B cell (primary cell): Measurements from ENCODE around the gene DISP3. TPM values are rescaled to one million over a fixed set of nuclear protein-coding genes. Genes with fewer than 3 reads are reported as not detected.

ENCODE experiments used
- ATAC-seq: fragments of 200-7000 bp; cut with Tn5 transposase; one replicate; pipeline ENCODE4 v1.10.0; 2021; ENCODE audit warnings: low read depth, mild to moderate bottlenecking, moderate number of reproducible peaks, moderate library complexity
- CTCF ChIA-PET: fragments of 350-600 bp; sonication (Branson Sonifier 250); formaldehyde crosslinking; loops from one replicate; lab custom pipeline; 2021; ENCODE audit warnings: antibody characterized with exemption, inconsistent platforms; lab: Charles Lee
- POLR2A ChIA-PET: fragments of 350-600 bp; sonication (Branson Sonifier 250); formaldehyde crosslinking; loops from one replicate; lab custom pipeline; 2021; ENCODE audit warnings: antibody characterized with exemption; lab: Charles Lee
- DNase-seq: peaks from one replicate; pipeline ENCODE4 v3.0.0; 2013
- H2AFZ ChIP-seq: 2 replicates; pipeline ENCODE4 v1.6.1; 2012; ENCODE audit warnings: mild to moderate bottlenecking, low read depth, low read length; ENCODE audit not compliant: insufficient read depth, poor library complexity, severe bottlenecking
- H3K27ac ChIP-seq, 2 donors: 1 replicate in 1 of 2; 2 replicates in 1 of 2; pipeline ENCODE4 v1.5.1; 2012 to 2013; ENCODE audit warnings: low read length in 2 of 2, mild to moderate bottlenecking in 2 of 2, moderate library complexity in 1 of 2
- H3K27me3 ChIP-seq, 4 experiments: fragments of 200-600 bp in 1 of 4; sonication (generic) in 1 of 4; replicated peaks in 1 of 4; 1 replicate in 2 of 4; 2 replicates in 2 of 4; pipeline versions ENCODE4 v1.6.1 to v1.7.0; 2013 to 2016; ENCODE audit warnings: low read length in 3 of 4, mild to moderate bottlenecking in 2 of 4, mixed read lengths in 1 of 4, moderate library complexity in 1 of 4; ENCODE audit not compliant: insufficient read depth in 4 of 4, control insufficient read depth in 3 of 4; ENCODE audit errors: control extremely low read depth in 1 of 4
- H3K36me3 ChIP-seq, 2 experiments: replicated peaks in 1 of 2; 1 replicate in 1 of 2; 2 replicates in 1 of 2; pipeline versions ENCODE4 v1.6.1 to v1.7.1; 2013; ENCODE audit warnings: low read length in 1 of 2; ENCODE audit not compliant: insufficient read depth in 2 of 2, control insufficient read depth in 1 of 2; ENCODE audit errors: control extremely low read depth in 1 of 2, extremely low read depth in 1 of 2
- H3K4me1 ChIP-seq, 2 donors: fragments of 200-600 bp in 1 of 2; sonication (generic) in 1 of 2; 1 replicate in 1 of 2; 2 replicates in 1 of 2; pipeline versions ENCODE4 v1.5.1 to v1.6.1; 2013 to 2017; ENCODE audit warnings: low read length in 2 of 2; ENCODE audit not compliant: control insufficient read depth in 2 of 2, insufficient read depth in 2 of 2
- H3K4me2 ChIP-seq: replicated peaks from 2 replicates; pipeline ENCODE3; 2012; ENCODE audit warnings: mild to moderate bottlenecking, low read depth, low read length; ENCODE audit not compliant: poor library complexity, severe bottlenecking
- H3K4me3 ChIP-seq, 5 experiments: fragments of 200-600 bp in 1 of 5; sonication (generic) in 1 of 5; 1 replicate in 3 of 5; 2 replicates in 2 of 5; pipeline versions ENCODE4 v1.5.1 to v1.7.0; 2011 to 2016; ENCODE audit warnings: low read length in 4 of 5, mild to moderate bottlenecking in 4 of 5, low read depth in 2 of 5, control low read depth in 1 of 5, moderate library complexity in 1 of 5; ENCODE audit not compliant: insufficient read depth in 1 of 5; ENCODE audit errors: control extremely low read depth in 1 of 5, extremely low read depth in 1 of 5
- H3K79me2 ChIP-seq: fragments of 200-600 bp; sonication (generic); one replicate; pipeline ENCODE4 v1.6.0; 2016; ENCODE audit warnings: low read length; ENCODE audit not compliant: control insufficient read depth, insufficient read depth
- H3K9ac ChIP-seq: fragments of 200-600 bp; sonication (generic); 2 replicates; pipeline ENCODE4 v1.6.1; 2017; ENCODE audit warnings: mild to moderate bottlenecking, low read length, moderate library complexity
- H3K9me3 ChIP-seq, 3 donors: one replicate each; pipeline versions ENCODE4 v1.6.1 to v1.7.1; 2013; ENCODE audit warnings: low read length in 2 of 3; ENCODE audit not compliant: control insufficient read depth in 2 of 3, insufficient read depth in 1 of 3; ENCODE audit errors: control extremely low read depth in 1 of 3
- H4K20me1 ChIP-seq: 2 replicates; pipeline ENCODE4 v1.6.0; 2012; ENCODE audit warnings: mild to moderate bottlenecking, low read length; ENCODE audit not compliant: insufficient read depth, control insufficient read depth, poor library complexity, severe bottlenecking
- H3K27ac Mint-ChIP-seq: one replicate; pipeline ENCODE4 v1.8.0; 2021; ENCODE audit warnings: mixed read lengths
- H3K27me3 Mint-ChIP-seq: one replicate; pipeline ENCODE4 v1.8.0; 2021; ENCODE audit warnings: mixed read lengths
- H3K4me1 Mint-ChIP-seq: one replicate; pipeline ENCODE4 v1.8.0; 2021; ENCODE audit warnings: mixed read lengths
- H3K4me3 Mint-ChIP-seq: one replicate; pipeline ENCODE4 v1.8.0; 2021; ENCODE audit warnings: mixed read lengths
- H3K9me3 Mint-ChIP-seq: one replicate; pipeline ENCODE4 v1.8.0; 2022; ENCODE audit warnings: mixed read lengths; ENCODE audit not compliant: insufficient read depth
- CTCF ChIP-seq: fragments of 200-600 bp; IDR thresholded peaks from one replicate; pipeline ENCODE4 v1.8.0; 2022; ENCODE audit warnings: antibody characterized with exemption, mild to moderate bottlenecking
- EZH2 ChIP-seq: IDR thresholded peaks from 2 replicates; pipeline ENCODE4 v1.6.1; 2012; ENCODE audit warnings: borderline replicate concordance, low read depth, mild to moderate bottlenecking, moderate library complexity, low read length; ENCODE audit not compliant: insufficient read depth, poor library complexity, severe bottlenecking
- WGBS: methylation state at CpG from one replicate; pipeline ENCODE4 v1.1.5; 2013; ENCODE audit warnings: missing lambda C conversion rate; ENCODE audit not compliant: insufficient coverage; 5-methylcytosine and 5-hydroxymethylcytosine counted together
- intact Hi-C: fragments of 100-400 bp; cut with micrococcal nuclease; formaldehyde crosslinking; loops from one replicate; pipeline ENCODE4 v1.10.0; 2022
- polyA plus RNA-seq: library from polyadenylated mRNA; depleted of rRNA; stranded (reverse); fragments of >200 nt; gene quantifications from 2 replicates; pipeline ENCODE4 v1.2.3, GENCODE V29; 2012
- total RNA-seq, 2 donors: library from RNA; stranded (reverse); fragments of 120-200 nt in 1 of 2; gene quantifications; 1 replicate in 1 of 2; 2 replicates in 1 of 2; pipeline versions ENCODE4 v1.2.3 to v1.2.4, GENCODE V29; 2013 to 2022

The DISP3 gene
- total and polyA plus RNA-seq, 2 donors (not counting 1 experiment from before 2014, with no cell fraction given) = 0.25 to 1.6 TPM

- Mint-ChIP-seq H3K4me3 (no peak overlapping the region), H3K27me3 (peaks cover 20% of the 10 kb centered on the region), H3K9me3 (no peaks in the 10 kb centered on the region), H3K27ac (no peak overlapping the region), H3K4me1 (peaks cover 12% of the 10 kb centered on the region)
- H2AFZ ChIP-seq = no peak overlapping the region
- no peak for TF ChIP-seq EZH2
- TF ChIP-seq CTCF = no peak
- DNase-seq (no peak), ATAC-seq (no peak)
- peaks cover 0 to 16% (median 0%) of the 10 kb centered on the region in 4 experiments for H3K27me3 ChIP-seq
- intact Hi-C loops = no loop called here
- H3K27ac ChIP-seq = no peak overlapping the region
- H3K4me1 ChIP-seq = peaks cover 7 to 10% of the 10 kb centered on the region in 2 donors
- H4K20me1 ChIP-seq = no peaks in the 10 kb centered on the region
- H3K4me3 ChIP-seq = no peak overlapping the region
- WGBS = 89% methylated on average over 7 of the region's 11 CpGs
- ChIA-PET POLR2A (no interaction called here), CTCF (interaction anchor here (1.1 kb wide), 1 partner anchor 15 kb away, joined by 3 read pairs; no protein-coding TSS in a partner anchor)
- H3K36me3 ChIP-seq = no peaks in the 10 kb centered on the region
- H3K4me2 ChIP-seq = no peak overlapping the region
- no peak overlapping the region for H3K9ac ChIP-seq
- no peaks in the 10 kb centered on the region for H3K79me2 ChIP-seq
- no peaks in the 10 kb centered on the region for H3K9me3 ChIP-seq
Observed at GRCh38 chr1:11567244-11568065, 88.5 kb downstream of the DISP3 start.

GRCh38 chr1:11568687-11569086 is 89.7 kb downstream of the DISP3 start:
- no peaks in the 10 kb centered on the region for H3K36me3 ChIP-seq
- no peaks in the 10 kb centered on the region for H3K9me3 Mint-ChIP-seq
- TF ChIP-seq CTCF = no peak
- TF ChIP-seq EZH2 = no peak
- H3K4me1 ChIP-seq = peaks cover 2 to 3% of the 10 kb centered on the region in 2 donors
- DNase-seq (no peak), ATAC-seq (no peak)
- H3K4me2 ChIP-seq = no peak overlapping the region
- intact Hi-C loops = no loop called here
- no peak overlapping the region for H3K4me3 ChIP-seq
- CTCF ChIA-PET = no interaction called here
- H3K27ac ChIP-seq = no peak overlapping the region
- no peaks in the 10 kb centered on the region for H3K9me3 ChIP-seq
- POLR2A ChIA-PET = no interaction called here
- WGBS = 96% methylated on average over 4 of the region's 8 CpGs
- no peak overlapping the region for H3K27ac Mint-ChIP-seq
- H4K20me1 ChIP-seq = no peaks in the 10 kb centered on the region
- no peak overlapping the region for H2AFZ ChIP-seq
- H3K27me3 Mint-ChIP-seq = peaks cover 16% of the 10 kb centered on the region
- H3K4me3 Mint-ChIP-seq = no peak overlapping the region
- peaks cover 0 to 16% (median 0%) of the 10 kb centered on the region in 4 experiments for H3K27me3 ChIP-seq
- peaks cover 4% of the 10 kb centered on the region for H3K4me1 Mint-ChIP-seq
- no peak overlapping the region for H3K9ac ChIP-seq
- H3K79me2 ChIP-seq = no peaks in the 10 kb centered on the region
